HL-60 (cell line): Measurements from ENCODE around the gene GDF11.

ENCODE experiments used
- DNase-seq, 2 experiments: peaks; one replicate each; pipeline ENCODE4 v3.0.0-alpha.2; 2010 to 2020; ENCODE audit warnings: low read depth in 1 of 2, low spot score in 1 of 2
- H3K27ac ChIP-seq: fragments of 250-450 bp; sonication (Bioruptor Pico); replicated peaks from 2 replicates; pipeline ENCODE4 v1.5.1; 2020; ENCODE audit warnings: mild to moderate bottlenecking, moderate library complexity
- H3K27me3 ChIP-seq: fragments of 250-450 bp; sonication (Bioruptor Pico); 2 replicates; pipeline ENCODE4 v1.5.1; 2021; ENCODE audit warnings: mild to moderate bottlenecking, moderate library complexity; ENCODE audit not compliant: insufficient read depth, poor library complexity, severe bottlenecking
- H3K4me3 ChIP-seq: replicated peaks from 2 replicates; pipeline ENCODE4 v1.5.1; 2011; ENCODE audit warnings: mild to moderate bottlenecking, control low read depth, low read length; ENCODE audit not compliant: insufficient read depth
- CTCF ChIP-seq: IDR thresholded peaks from one replicate; pipeline ENCODE4 v1.5.1; 2011; ENCODE audit warnings: low read length, control low read depth, inconsistent platforms; ENCODE audit not compliant: insufficient read depth
- GABPA ChIP-seq: IDR thresholded peaks from 2 replicates; pipeline ENCODE4 v1.6.1; 2012; ENCODE audit warnings: low read depth
- POLR2AphosphoS5 ChIP-seq: IDR thresholded peaks from 2 replicates; pipeline ENCODE4 v1.6.1; 2012; ENCODE audit warnings: low read depth
- SPI1 ChIP-seq: IDR thresholded peaks from 2 replicates; pipeline ENCODE4 v1.6.1; 2012; ENCODE audit warnings: low read depth, mild to moderate bottlenecking, borderline replicate concordance
- TF ChIP-seq, protein P1 (sequence below): IDR thresholded peaks from 2 replicates; pipeline ENCODE4 v1.6.1; 2012; ENCODE audit warnings: low read depth; ENCODE audit not compliant: insufficient replicate concordance

Gene GDF11

DNA sequence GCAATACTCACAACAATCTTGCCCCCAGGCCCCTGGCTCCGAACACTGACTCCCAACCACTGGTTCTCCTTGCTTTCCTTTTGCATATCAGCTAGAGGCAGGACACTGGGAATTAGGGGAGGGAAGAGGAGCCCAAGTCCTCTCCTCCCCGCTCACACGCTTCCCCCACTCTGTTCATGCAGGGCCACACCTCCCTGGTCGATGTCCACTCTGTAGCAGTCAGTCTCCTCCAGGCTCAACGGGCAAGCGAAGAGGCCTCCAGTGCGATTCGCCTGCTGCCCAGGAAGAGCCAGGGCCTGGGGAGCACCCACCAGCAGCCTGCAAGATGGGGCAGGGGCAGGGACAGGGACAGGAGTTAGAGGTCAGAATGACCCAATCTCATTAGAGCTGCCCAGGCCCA is 40.1 kb upstream of the GDF11 start:
- Histone ChIP-seq H3K4me3 (no peak overlapping the region), H3K27ac (no peak overlapping the region), H3K27me3 (peaks cover 8% of the 10 kb centered on the region)
- TF ChIP-seq SPI1, result no peak
- no peak for TF ChIP-seq POLR2AphosphoS5
- TF ChIP-seq, protein P1, sequence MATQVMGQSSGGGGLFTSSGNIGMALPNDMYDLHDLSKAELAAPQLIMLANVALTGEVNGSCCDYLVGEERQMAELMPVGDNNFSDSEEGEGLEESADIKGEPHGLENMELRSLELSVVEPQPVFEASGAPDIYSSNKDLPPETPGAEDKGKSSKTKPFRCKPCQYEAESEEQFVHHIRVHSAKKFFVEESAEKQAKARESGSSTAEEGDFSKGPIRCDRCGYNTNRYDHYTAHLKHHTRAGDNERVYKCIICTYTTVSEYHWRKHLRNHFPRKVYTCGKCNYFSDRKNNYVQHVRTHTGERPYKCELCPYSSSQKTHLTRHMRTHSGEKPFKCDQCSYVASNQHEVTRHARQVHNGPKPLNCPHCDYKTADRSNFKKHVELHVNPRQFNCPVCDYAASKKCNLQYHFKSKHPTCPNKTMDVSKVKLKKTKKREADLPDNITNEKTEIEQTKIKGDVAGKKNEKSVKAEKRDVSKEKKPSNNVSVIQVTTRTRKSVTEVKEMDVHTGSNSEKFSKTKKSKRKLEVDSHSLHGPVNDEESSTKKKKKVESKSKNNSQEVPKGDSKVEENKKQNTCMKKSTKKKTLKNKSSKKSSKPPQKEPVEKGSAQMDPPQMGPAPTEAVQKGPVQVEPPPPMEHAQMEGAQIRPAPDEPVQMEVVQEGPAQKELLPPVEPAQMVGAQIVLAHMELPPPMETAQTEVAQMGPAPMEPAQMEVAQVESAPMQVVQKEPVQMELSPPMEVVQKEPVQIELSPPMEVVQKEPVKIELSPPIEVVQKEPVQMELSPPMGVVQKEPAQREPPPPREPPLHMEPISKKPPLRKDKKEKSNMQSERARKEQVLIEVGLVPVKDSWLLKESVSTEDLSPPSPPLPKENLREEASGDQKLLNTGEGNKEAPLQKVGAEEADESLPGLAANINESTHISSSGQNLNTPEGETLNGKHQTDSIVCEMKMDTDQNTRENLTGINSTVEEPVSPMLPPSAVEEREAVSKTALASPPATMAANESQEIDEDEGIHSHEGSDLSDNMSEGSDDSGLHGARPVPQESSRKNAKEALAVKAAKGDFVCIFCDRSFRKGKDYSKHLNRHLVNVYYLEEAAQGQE, result no peak
- no peak for TF ChIP-seq CTCF
- TF ChIP-seq GABPA, result no peak
- no peak for DNase-seq

GRCh38 chr12:55703288-55703687 is 39.6 kb upstream of the GDF11 start:
- TF ChIP-seq SPI1, result no peak
- TF ChIP-seq GABPA, result no peak
- TF ChIP-seq, protein P1, result no peak
- no peak for TF ChIP-seq CTCF
- TF ChIP-seq POLR2AphosphoS5, result no peak
- DNase-seq, result no peak
- Histone ChIP-seq H3K27me3 (peaks cover 8% of the 10 kb centered on the region), H3K27ac (no peak overlapping the region), H3K4me3 (no peak overlapping the region)

- no peak for TF ChIP-seq POLR2AphosphoS5
- TF ChIP-seq GABPA, result no peak
- TF ChIP-seq CTCF, result no peak
- no peak for TF ChIP-seq SPI1
- TF ChIP-seq, protein P1, result no peak
- Histone ChIP-seq H3K27me3 (peaks cover 8% of the 10 kb centered on the region), H3K27ac (no peak overlapping the region), H3K4me3 (no peak overlapping the region)
- DNase-seq, result no peak
Observed at GRCh38 chr12:55703901-55704761, 38.8 kb upstream of the GDF11 start.
